AG09319 (cell line): Measurements from ENCODE around the gene HCN3.

ENCODE experiments used
- DNase-seq: peaks from one replicate; pipeline ENCODE4 v3.0.0-alpha.2; 2010; ENCODE audit warnings: low read depth; ENCODE audit errors: extremely low read depth
- CTCF ChIP-seq: IDR thresholded peaks from 2 replicates; pipeline ENCODE4 v1.5.1; 2011; ENCODE audit warnings: low read depth, mild to moderate bottlenecking, inconsistent platforms, low read length, moderate library complexity

The HCN3 gene

GRCh38 chr1:155269381-155269780, 7.9 kb upstream of the HCN3 start:
- no peak for DNase-seq
- no peak for TF ChIP-seq CTCF

- no peak for DNase-seq
- no peak for TF ChIP-seq CTCF
These were observed 4.6 kb upstream of the HCN3 start for GRCh38 chr1:155272466-155273342.

GRCh38 chr1:155273343-155274245, 3.7 kb upstream of the HCN3 start, which contains the start of gene CLK2:
Gene CLK2, minus strand, starts transcription at chr1:155273504. Its CDS starts 2,527 bp downstream, at chr1:155270977.
- TF ChIP-seq CTCF: no peak
- peak; percentile 69 for DNase-seq

- TF ChIP-seq CTCF: peak; percentile 20
- DNase-seq: no peak
These were observed 832 bp downstream of the HCN3 start for GRCh38 chr1:155277902-155278688.

GRCh38 chr1:155278689-155279160, 1.5 kb downstream of the HCN3 start:
- TF ChIP-seq CTCF: no peak
- DNase-seq: no peak

GRCh38 chr1:155279268-155279667, 2.0 kb downstream of the HCN3 start:
- no peak for DNase-seq
- no peak for TF ChIP-seq CTCF
